Erythroblast (primary cell): Measurements from ENCODE around the gene MSRB3.
"Not testable (repeated sequence)": the region's sequence is repeated elsewhere in the genome, so short reads cannot be mapped to it uniquely, and the experiment has no call there.

Experiments
- GATA1 ChIP-seq: IDR thresholded peaks from 2 replicates; pipeline ENCODE4 v1.6.1; 2011; ENCODE audit warnings: low read depth, mild to moderate bottlenecking, control low read depth, low read length, moderate library complexity
- POLR2A ChIP-seq: IDR thresholded peaks from 2 replicates; pipeline ENCODE4 v1.6.1; 2011; ENCODE audit warnings: mild to moderate bottlenecking, low read length

DNA sequence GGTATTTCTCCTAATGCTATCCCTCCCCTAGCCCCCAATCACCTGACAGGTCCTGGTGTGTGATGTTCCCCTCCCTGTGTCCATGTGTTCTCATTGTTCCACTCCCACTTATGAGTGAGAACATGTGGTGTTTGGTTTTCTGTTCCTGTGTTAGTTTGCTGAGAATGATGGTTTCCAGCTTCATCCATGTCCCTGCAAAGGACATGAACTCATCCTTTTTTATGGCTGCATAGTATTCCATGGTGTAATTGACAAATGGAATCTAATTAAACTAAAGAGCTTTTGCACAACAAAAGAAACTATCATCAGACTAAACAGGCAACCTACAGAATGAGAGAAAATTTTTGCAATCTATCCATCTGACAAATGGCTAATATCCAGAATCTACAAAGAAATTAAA lies 178.9 kb downstream of the MSRB3 start:
- TF ChIP-seq POLR2A, GATA1: not testable (repeated sequence)
